Measurements from ENCODE around the gene PLEKHG3. TPM values are rescaled to one million over a fixed set of nuclear protein-coding genes. Genes with fewer than 3 reads are reported as not detected.
A peak's percentile ranks its signal among the peaks of the same experiment; 100 is the strongest.
"Not testable (repeated sequence)": the region's sequence is repeated elsewhere in the genome, so short reads cannot be mapped to it uniquely, and the experiment has no call there.

PLEKHG3 gene
- total and polyA plus RNA-seq, 4 donors, result 8.4 to 21.3 (median 14.6) TPM

DNA sequence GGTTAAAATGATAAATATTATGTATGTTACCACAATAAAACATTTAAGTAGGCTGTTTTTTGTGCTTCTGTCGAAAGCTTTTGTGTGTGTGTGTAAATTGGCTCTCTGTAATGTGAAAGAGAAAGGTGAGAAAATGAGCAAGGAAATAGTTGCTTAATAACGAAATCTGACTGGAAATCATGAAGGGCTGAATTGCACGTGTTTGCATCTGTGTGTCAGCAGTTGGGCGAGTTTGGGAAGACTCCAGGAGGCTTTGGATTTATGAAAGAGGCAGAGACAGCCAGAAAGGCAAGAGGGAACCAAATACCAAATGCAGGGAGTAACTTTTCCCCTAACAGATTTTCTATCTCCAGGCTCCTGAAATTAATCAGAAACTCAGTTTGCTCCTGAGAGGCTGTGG, 47.2 kb upstream of the PLEKHG3 start (continued):
- TF ChIP-seq JUND (IDR thresholded peaks at IDR 0.05), result peak; percentile 57 to 67
- peak; percentile 45 to 72 for TF ChIP-seq HNF4A (conservative IDR thresholded peaks at IDR 0.05)
- TF ChIP-seq YY1 (IDR thresholded peaks at IDR 0.05), result peak; percentile 57
- peak; percentile 79 for TF ChIP-seq ZBTB33 (IDR thresholded peaks at IDR 0.05)
- no peak for TF ChIP-seq FOXA1 (IDR thresholded peaks at IDR 0.05)
- no peak for TF ChIP-seq HNF4G (IDR thresholded peaks at IDR 0.05)
- TF ChIP-seq, protein P1, sequence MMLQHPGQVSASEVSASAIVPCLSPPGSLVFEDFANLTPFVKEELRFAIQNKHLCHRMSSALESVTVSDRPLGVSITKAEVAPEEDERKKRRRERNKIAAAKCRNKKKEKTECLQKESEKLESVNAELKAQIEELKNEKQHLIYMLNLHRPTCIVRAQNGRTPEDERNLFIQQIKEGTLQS (IDR thresholded peaks at IDR 0.05), result peak; percentile 34
- TF ChIP-seq RAD21 (IDR thresholded peaks at IDR 0.05), result peak; percentile 48 to 52
- TF ChIP-seq MAX (IDR thresholded peaks at IDR 0.05), result peak; percentile 84

GRCh38 chr14:64658201-64658600, 46.0 kb upstream of the PLEKHG3 start:
- 93% methylated on average over 35 of the region's 35 CpGs for WGBS
- TF ChIP-seq ZBTB33 (IDR thresholded peaks at IDR 0.05), result no peak
- TF ChIP-seq MAX (IDR thresholded peaks at IDR 0.05), result no peak
- TF ChIP-seq, protein P2, sequence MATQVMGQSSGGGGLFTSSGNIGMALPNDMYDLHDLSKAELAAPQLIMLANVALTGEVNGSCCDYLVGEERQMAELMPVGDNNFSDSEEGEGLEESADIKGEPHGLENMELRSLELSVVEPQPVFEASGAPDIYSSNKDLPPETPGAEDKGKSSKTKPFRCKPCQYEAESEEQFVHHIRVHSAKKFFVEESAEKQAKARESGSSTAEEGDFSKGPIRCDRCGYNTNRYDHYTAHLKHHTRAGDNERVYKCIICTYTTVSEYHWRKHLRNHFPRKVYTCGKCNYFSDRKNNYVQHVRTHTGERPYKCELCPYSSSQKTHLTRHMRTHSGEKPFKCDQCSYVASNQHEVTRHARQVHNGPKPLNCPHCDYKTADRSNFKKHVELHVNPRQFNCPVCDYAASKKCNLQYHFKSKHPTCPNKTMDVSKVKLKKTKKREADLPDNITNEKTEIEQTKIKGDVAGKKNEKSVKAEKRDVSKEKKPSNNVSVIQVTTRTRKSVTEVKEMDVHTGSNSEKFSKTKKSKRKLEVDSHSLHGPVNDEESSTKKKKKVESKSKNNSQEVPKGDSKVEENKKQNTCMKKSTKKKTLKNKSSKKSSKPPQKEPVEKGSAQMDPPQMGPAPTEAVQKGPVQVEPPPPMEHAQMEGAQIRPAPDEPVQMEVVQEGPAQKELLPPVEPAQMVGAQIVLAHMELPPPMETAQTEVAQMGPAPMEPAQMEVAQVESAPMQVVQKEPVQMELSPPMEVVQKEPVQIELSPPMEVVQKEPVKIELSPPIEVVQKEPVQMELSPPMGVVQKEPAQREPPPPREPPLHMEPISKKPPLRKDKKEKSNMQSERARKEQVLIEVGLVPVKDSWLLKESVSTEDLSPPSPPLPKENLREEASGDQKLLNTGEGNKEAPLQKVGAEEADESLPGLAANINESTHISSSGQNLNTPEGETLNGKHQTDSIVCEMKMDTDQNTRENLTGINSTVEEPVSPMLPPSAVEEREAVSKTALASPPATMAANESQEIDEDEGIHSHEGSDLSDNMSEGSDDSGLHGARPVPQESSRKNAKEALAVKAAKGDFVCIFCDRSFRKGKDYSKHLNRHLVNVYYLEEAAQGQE (IDR thresholded peaks at IDR 0.05), result no peak
- no peak for TF ChIP-seq HNF4A (conservative IDR thresholded peaks at IDR 0.05)
- TF ChIP-seq EGR1 (IDR thresholded peaks at IDR 0.05; ENCODE audit: low read depth in 2 of 2), result no peak
- TF ChIP-seq RAD21 (IDR thresholded peaks at IDR 0.05), result no peak
- no peak for TF ChIP-seq FOXA1 (IDR thresholded peaks at IDR 0.05)
- H3K27ac ChIP-seq (ENCODE audit: low read depth in 1 of 2, low read length in 2 of 2), result no peak overlapping the region

DNA sequence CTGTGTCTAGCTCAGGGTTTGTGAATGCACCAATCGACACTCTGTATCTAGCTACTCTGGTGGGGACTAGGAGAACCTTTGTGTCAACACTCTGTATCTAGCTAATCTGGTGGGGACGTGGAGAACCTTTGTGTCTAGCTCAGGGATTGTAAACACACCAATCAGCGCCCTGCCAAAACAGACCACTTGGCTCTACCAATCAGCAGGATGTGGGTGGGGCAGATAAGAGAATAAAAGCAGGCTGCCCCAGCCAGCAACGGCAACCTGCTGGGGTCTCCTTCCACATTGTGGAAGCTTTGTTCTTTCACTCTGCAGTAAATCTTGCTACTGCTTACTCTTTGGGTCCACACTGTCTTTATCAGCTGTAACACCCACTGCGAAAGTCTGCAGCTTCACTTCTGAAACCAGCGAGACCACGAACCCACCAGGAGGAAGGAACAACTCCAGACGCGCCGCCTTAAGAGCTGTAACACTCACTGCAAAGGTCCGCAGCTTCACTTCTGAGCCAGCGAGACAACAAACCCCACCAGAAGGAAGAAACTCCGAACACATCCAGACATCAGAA, 45.4 kb upstream of the PLEKHG3 start:
- H3K27me3 ChIP-seq (ENCODE audit: control insufficient read depth in 4 of 4, insufficient read depth in 4 of 4, low read length in 3 of 4); H3K27ac ChIP-seq (ENCODE audit: low read depth in 1 of 2, low read length in 2 of 2); H3K36me3 ChIP-seq (ENCODE audit: control insufficient read depth in 4 of 4, insufficient read depth in 3 of 4, low read depth in 1 of 4, low read length in 3 of 4); H3K4me3 ChIP-seq (ENCODE audit: low read depth in 1 of 3, low read length in 3 of 3); H3K9ac ChIP-seq (ENCODE audit: low read depth in 1 of 2, low read length in 2 of 2); H3K9me3 ChIP-seq (ENCODE audit: control insufficient read depth in 4 of 4, low read length in 3 of 4); DNase-seq (ENCODE audit: low spot score): not testable (repeated sequence)
- WGBS, result 82% methylated on average over 13 of the region's 13 CpGs
- H3K4me1 ChIP-seq (ENCODE audit: control insufficient read depth in 4 of 4, insufficient read depth in 4 of 4, low read length in 3 of 4), result peaks cover 2 to 15% (median 11%) of the 10 kb centered on the region in 4 donors

More at GRCh38 chr14:64658201-64658600, 46.0 kb upstream of the PLEKHG3 start:
- Histone ChIP-seq H3K27me3 (ENCODE audit: control insufficient read depth in 4 of 4, insufficient read depth in 4 of 4, low read length in 3 of 4) (no peaks in the 10 kb centered on the region), H3K9me3 (ENCODE audit: control insufficient read depth in 4 of 4, low read length in 3 of 4) (no peaks in the 10 kb centered on the region), H3K4me1 (ENCODE audit: control insufficient read depth in 4 of 4, insufficient read depth in 4 of 4, low read length in 3 of 4) (peaks cover 2 to 18% (median 11%) of the 10 kb centered on the region in 4 donors), H3K9ac (ENCODE audit: low read depth in 1 of 2, low read length in 2 of 2) (no peak overlapping the region), H3K36me3 (ENCODE audit: control insufficient read depth in 4 of 4, insufficient read depth in 3 of 4, low read depth in 1 of 4, low read length in 3 of 4) (no peaks in the 10 kb centered on the region), H3K4me3 (ENCODE audit: low read depth in 1 of 3, low read length in 3 of 3) (no peak overlapping the region)
- no peak for DNase-seq (ENCODE audit: low spot score)

Measured in liver (tissue), 9 donors.